ACHN (cell line): ENCODE data around the gene GSTO1.

Experiments
- DNase-seq: peaks from one replicate; pipeline ENCODE4 v3.0.0-alpha.2; 2015
- in situ Hi-C: cut with HindIII; loops from 2 replicates; pipeline ENCODE4 v1.10.0; 2017; ENCODE audit warnings: low sequenced_read_pairs, low pct_ligation_motif_present, low pct_unique_long_range_greater_than_20kb

The GSTO1 gene

GRCh38 chr10:104267721-104268404, 13.2 kb downstream of the GSTO1 start:
- no peak for DNase-seq
- in situ Hi-C loops, result no loop called here

DNA sequence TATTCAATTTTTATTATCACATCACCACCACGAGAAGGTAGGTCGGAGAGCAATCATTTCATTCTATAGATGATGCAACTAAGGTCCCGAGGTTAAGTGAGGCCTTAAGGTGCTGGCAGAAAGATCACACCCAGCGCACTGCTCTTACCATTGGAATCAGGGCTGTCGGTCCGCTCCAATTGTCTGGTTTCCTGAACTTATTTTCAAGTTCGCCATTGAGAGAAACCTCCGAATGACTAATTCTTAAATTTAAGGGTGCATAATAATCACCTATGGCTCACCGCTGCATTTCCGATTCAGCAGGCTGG, 13.7 kb downstream of the GSTO1 start:
- peak; percentile 35 for DNase-seq
- in situ Hi-C loops, result no loop called here

- in situ Hi-C loops, result no loop called here
- peak; percentile 100 for DNase-seq
Measured at GRCh38 chr10:104268713-104269645, 14.3 kb downstream of the GSTO1 start, which contains the start of gene GSTO2. TSS of gene GSTO2 (plus strand) at chr10:104269184. CDS start at chr10:104274916, 5,732 bp downstream.

GRCh38 chr10:104273286-104273685, 18.6 kb downstream of the GSTO1 start:
- in situ Hi-C loops, result no loop called here
- no peak for DNase-seq

- no peak for DNase-seq
- in situ Hi-C loops, result no loop called here
Measured at GRCh38 chr10:104273899-104274575, 19.3 kb downstream of the GSTO1 start.

- DNase-seq, result peak; percentile 56
- in situ Hi-C loops, result no loop called here
Measured at GRCh38 chr10:104274762-104275721, 20.4 kb downstream of the GSTO1 start.

GRCh38 chr10:104276192-104276591, 21.5 kb downstream of the GSTO1 start:
- in situ Hi-C loops, result no loop called here
- DNase-seq, result no peak

- DNase-seq, result no peak
- in situ Hi-C loops, result no loop called here
Measured at GRCh38 chr10:104277785-104278184, 23.1 kb downstream of the GSTO1 start.

DNA sequence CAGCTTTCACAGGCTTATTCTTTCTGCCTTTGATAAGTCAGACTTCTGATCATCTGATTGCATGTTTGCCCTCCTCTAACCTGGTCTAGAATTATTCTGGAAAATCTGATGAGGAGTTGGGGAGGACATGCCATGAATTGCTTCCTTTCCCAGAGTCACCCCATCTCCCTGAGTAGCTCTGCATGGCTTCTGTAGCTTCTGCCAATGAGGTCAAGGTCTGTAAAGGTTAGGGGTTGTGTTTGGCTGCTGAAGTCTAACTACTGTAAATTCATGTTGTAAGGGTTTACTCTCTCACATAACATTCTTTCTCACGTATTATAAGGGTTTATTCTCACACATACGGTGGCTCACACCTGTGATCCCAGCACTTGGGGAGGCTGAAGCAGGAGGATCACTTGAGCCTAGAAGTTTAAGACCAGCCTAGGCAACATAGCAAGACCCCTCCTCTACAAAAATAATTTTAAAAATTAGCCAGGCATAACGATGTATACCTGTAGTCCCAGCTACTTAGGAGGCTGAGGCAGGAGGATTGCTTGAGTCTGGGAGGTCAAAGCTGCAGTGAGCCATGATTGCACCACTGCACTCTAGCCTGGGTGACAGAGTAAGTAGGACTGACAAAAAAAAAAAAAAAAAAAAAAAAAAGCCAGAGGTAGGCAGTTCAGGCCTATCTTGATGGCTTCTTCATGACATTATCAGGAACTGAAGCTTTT, 25.0 kb downstream of the GSTO1 start:
- no peak for DNase-seq
- in situ Hi-C loops, result no loop called here

DNA sequence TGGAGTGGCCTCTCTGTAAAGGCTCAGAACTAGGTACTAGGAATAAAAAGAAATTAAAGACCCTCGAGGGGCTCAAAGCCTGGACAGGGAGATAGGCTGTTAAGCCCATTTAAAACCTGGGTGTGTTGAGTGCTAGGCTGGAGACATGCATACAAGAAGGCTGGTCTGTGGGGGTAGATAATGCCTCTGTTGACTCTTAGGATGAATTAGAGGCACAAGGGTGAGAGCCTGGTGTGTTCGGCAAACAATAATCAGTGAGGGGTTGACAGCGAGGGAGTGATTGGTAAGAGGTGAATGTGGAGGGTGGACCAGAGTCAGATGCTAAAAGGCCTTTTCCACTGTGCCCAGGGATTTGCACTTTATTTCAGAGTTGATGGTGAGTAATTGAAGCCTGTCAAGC, 27.0 kb downstream of the GSTO1 start:
- no peak for DNase-seq
- in situ Hi-C loops, result no loop called here

DNA sequence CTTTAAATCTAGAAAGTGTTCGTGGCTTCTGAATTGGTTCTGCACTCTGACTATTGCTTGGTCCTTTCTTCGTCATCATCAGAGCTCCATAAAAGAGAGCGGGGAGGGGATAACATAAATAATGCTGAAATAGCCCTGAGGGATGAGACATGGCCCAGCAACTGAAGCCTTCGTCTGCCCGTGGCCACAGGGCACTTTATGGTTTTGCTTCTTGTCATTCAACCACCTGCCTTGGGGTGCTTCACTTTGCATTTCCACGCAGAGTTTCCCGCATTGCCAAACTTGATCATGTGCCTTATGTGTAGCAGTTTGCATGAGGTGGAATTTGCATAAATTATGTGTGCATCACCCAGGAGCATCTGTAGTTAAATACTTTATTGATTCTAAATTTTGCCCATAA, 30.2 kb downstream of the GSTO1 start:
- DNase-seq, result no peak
- in situ Hi-C loops, result no loop called here

- no peak for DNase-seq
- in situ Hi-C loops, result no loop called here
Measured at GRCh38 chr10:104286939-104287338, 32.2 kb downstream of the GSTO1 start.

DNA sequence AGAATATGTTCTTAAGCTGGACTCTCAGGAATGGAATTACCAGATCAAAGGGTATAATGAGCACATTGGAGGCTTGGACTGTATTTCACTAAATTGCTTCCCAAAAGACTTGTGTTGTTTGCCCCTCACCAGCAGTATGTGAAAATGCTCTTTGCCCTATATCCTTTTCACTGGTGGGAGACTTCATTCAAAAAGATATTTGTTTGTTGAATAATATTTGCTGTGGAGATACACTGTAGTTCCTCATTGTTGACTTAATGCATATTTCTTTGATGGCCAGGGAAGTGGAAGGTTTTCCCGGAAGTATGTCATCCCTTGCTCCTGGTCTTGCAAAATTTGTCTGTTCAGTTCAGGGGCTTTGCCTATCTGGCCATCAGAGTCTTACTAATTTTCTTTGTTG, 33.7 kb downstream of the GSTO1 start:
- DNase-seq, result no peak
- in situ Hi-C loops, result no loop called here

DNA sequence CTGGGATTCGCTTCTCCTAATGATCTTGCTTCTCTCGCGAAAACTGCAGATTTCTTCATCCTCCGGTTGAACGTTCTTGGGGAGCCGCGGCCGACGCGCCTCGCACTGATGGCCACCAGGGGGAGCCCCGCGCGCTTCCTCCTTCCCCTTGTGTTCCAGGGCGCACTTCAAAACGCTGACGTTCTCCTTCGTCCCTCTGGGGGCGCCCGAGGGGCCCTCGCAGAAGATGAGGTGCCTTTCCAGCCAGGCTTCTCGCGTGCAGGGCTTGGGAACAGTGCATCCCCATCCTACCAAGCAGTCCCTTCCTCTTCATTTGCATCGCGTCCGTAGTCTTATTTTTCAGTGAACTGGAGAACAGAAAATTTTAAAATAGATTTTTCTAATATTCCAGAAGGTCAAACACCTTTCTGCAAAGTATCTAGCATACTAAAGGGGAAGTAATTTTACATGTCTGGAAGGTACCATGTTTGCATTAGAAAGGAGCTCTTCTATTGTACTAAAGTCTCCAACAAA, 36.8 kb downstream of the GSTO1 start:
- peak; percentile 91 for DNase-seq
- in situ Hi-C loops, result no loop called here

DNA sequence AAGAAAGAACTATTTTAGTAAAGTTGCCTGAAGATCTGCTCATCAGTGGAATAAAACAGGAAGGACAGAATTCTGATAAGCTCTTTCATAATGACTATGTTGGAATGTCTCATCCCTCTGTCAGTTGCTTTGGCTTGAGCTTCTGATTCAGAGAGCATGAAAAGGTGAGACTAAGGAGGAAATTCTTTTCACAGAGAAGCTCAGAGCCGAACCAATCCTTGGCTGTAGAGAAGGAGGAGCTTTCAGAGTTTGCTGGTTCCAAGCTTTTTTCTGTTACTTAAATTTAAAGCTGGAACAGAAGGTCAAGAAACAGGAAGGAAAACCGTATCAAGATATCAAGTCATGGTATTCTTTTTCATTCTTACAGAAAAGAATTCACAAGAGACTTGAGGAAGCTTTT, 38.3 kb downstream of the GSTO1 start:
- no peak for DNase-seq
- in situ Hi-C loops, result no loop called here

DNA sequence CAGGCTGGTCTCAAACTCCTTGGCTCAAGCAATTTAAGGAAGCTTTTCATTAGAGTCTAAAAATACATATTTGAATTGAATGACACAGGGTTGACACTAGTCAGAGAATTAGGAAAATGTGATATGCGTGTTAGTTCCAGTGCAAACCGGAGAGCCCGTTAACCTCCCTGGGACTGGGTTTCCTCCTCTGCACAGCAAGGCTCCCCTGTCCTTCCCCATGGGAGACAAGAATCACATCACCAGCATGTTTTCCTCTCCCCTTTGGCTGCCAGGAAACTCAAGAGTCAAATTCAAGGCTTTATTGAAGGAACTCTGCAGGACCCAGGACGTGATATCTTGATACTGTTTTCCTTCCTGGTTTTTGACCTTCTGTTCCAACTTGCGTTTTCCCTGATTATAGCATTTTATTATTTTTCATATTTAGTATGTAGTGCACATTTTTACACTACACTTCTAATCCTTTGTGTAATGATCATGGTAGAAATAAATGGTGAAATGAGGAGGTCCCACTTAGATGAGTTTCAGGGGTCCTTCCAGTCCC, 39.2 kb downstream of the GSTO1 start:
- no peak for DNase-seq
- in situ Hi-C loops, result no loop called here

- DNase-seq, result no peak
- in situ Hi-C loops, result no loop called here
Measured at GRCh38 chr10:104296687-104297436, 42.2 kb downstream of the GSTO1 start.
